Body of pancreas (tissue), 4 donors: Measurements from ENCODE around the gene MRM2. TPM values are rescaled to one million over a fixed set of nuclear protein-coding genes. Genes with fewer than 3 reads are reported as not detected.

Experiments used
- ATAC-seq: fragments of 150-250 bp; one replicate; pipeline ENCODE4 v1.9.1; 2016
- DNase-seq, 4 donors: peaks; one replicate each; pipeline ENCODE4 v3.0.0-alpha.2; 2019
- H3K27ac ChIP-seq, 4 donors: fragments of 200-600 bp; sonication (generic); 1 replicate in 3 of 4; 2 replicates in 1 of 4; pipeline versions ENCODE4 v1.5.1 to v1.6.1; 2016 to 2019; ENCODE audit warnings: mild to moderate bottlenecking in 1 of 4, mixed read lengths in 1 of 4, moderate library complexity in 1 of 4
- H3K27me3 ChIP-seq, 2 donors: fragments of 200-600 bp; sonication (generic); one replicate each; pipeline ENCODE4 v1.6.0; 2016; ENCODE audit warnings: mild to moderate bottlenecking in 1 of 2
- H3K36me3 ChIP-seq, 2 donors: fragments of 200-600 bp; sonication (generic); replicated peaks in 1 of 2; 2 replicates each; pipeline ENCODE4 v1.5.1; 2016; ENCODE audit warnings: low read depth in 2 of 2; ENCODE audit not compliant: insufficient read depth in 1 of 2
- H3K4me1 ChIP-seq: fragments of 200-600 bp; sonication (generic); one replicate; pipeline ENCODE4 v1.6.0; 2016
- H3K4me3 ChIP-seq, 2 donors: fragments of 200-600 bp; sonication (generic); 1 replicate in 1 of 2; 2 replicates in 1 of 2; pipeline ENCODE4 v1.5.1; 2016 to 2019
- H3K9me3 ChIP-seq, 3 donors: fragments of 200-600 bp; sonication (generic); 1 replicate in 2 of 3; 2 replicates in 1 of 3; pipeline ENCODE4 v1.5.1; 2016
- POLR2A ChIP-seq, 3 donors: fragments of 450-650 bp; IDR thresholded peaks; one replicate each; pipeline ENCODE4 v1.6.1; 2016; ENCODE audit warnings: antibody characterized with exemption in 3 of 3, mild to moderate bottlenecking in 2 of 3
- WGBS, 2 donors: methylation state at CpG; one replicate each; pipeline ENCODE4 v1.1.5; 2017; 5-methylcytosine and 5-hydroxymethylcytosine counted together
- intact Hi-C: fragments of 100-400 bp; cut with DNase I; formaldehyde crosslinking; loops from one replicate; pipeline ENCODE4 v1.15.1; 2023
- total RNA-seq, 2 donors: library from RNA; depleted of rRNA; stranded (reverse); fragments of >200 nt; gene quantifications; one replicate each; pipeline ENCODE4 v1.1.0, GENCODE V29; 2016
- TF ChIP-seq, protein P1 (sequence below), 7 experiments: fragments of 450-650 bp in 4 of 7; fragments of 200-600 bp in 3 of 7; sonication (generic) in 3 of 7; IDR thresholded peaks; one replicate each; pipeline ENCODE4 v1.5.1; 2016 to 2019; ENCODE audit warnings: antibody characterized with exemption in 7 of 7

The MRM2 gene
- total RNA-seq, 2 donors from 2014 or later = 7.6 to 8.8 TPM

DNA sequence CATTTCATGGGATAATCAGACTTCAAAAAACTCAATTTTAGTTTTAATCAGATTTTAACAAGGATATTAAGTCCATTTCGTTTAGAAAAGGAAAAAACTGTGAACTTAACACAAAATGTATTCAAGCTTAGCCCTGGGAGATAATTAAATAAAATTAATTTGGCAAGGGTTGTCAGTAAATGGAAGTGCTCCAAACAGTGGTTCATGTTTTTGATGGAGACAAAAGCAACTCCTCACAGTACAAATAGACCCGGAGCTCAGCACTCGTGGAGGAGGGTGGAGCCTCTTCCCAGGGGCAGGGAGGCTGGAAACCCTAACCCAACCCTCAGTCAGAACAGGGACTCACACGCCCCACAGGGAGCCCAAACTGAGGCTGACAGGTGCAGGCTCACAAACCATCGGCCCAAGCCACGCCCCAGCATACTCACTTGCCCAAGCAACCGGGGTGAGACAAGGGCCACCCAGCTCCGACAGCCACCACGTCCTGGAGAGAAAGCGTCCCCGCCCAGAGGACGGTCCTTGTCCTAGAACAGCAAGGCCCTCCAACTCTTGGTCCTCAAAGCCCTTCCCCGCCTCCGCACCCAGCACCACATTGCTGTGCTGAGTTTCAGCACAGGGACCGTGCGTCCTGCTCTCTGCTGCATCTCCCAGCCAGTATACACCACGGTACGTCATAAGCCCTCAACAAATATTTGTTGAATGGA is 49.0 kb downstream of the MRM2 start:
- intact Hi-C loops = no loop called here
- TF ChIP-seq POLR2A (IDR thresholded peaks at IDR 0.05) = no peak
- TF ChIP-seq, protein P1, sequence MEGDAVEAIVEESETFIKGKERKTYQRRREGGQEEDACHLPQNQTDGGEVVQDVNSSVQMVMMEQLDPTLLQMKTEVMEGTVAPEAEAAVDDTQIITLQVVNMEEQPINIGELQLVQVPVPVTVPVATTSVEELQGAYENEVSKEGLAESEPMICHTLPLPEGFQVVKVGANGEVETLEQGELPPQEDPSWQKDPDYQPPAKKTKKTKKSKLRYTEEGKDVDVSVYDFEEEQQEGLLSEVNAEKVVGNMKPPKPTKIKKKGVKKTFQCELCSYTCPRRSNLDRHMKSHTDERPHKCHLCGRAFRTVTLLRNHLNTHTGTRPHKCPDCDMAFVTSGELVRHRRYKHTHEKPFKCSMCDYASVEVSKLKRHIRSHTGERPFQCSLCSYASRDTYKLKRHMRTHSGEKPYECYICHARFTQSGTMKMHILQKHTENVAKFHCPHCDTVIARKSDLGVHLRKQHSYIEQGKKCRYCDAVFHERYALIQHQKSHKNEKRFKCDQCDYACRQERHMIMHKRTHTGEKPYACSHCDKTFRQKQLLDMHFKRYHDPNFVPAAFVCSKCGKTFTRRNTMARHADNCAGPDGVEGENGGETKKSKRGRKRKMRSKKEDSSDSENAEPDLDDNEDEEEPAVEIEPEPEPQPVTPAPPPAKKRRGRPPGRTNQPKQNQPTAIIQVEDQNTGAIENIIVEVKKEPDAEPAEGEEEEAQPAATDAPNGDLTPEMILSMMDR (IDR thresholded peaks at IDR 0.05) = no peak
- H3K9me3 ChIP-seq = no peaks in the 10 kb centered on the region
- WGBS, 2 donors = 82 to 89% methylated on average over 14 to 18 of the region's 18 CpGs
- no peak for DNase-seq
- no peak for ATAC-seq
- H3K4me3 ChIP-seq = no peak overlapping the region
- no peak overlapping the region for H3K27ac ChIP-seq
- no peaks in the 10 kb centered on the region for H3K27me3 ChIP-seq
- H3K36me3 ChIP-seq = no peaks in the 10 kb centered on the region
- H3K4me1 ChIP-seq = no peaks in the 10 kb centered on the region

DNA sequence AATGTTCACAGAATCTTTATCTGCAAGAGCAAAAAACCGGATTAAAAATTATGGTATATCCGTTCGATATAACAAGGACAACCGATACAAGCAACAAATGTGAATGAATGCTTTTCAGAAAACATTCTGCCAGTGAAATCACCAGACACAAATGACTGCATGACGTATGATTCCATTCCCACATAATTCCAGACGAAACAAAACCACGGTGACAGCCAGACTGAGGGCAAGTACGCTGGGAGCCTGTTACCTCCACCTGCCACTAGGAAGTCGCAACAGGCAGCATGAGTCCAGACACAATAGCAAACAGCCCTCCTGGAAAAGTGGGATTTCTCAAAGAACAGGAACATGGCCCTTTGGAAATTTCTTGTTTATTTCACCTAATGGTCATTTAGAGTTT is 51.0 kb downstream of the MRM2 start:
- ATAC-seq (no peak), DNase-seq (no peak)
- no peaks in the 10 kb centered on the region for H3K9me3 ChIP-seq
- no peak overlapping the region for H3K4me3 ChIP-seq
- WGBS, 2 donors = 92 to 94% methylated on average over 9 of the region's 9 CpGs
- no peaks in the 10 kb centered on the region for H3K4me1 ChIP-seq
- intact Hi-C loops = no loop called here
- no peaks in the 10 kb centered on the region for H3K36me3 ChIP-seq
- TF ChIP-seq, protein P1 (IDR thresholded peaks at IDR 0.05) = no peak
- no peak for TF ChIP-seq POLR2A (IDR thresholded peaks at IDR 0.05)
- H3K27ac ChIP-seq = no peak overlapping the region
- no peaks in the 10 kb centered on the region for H3K27me3 ChIP-seq

DNA sequence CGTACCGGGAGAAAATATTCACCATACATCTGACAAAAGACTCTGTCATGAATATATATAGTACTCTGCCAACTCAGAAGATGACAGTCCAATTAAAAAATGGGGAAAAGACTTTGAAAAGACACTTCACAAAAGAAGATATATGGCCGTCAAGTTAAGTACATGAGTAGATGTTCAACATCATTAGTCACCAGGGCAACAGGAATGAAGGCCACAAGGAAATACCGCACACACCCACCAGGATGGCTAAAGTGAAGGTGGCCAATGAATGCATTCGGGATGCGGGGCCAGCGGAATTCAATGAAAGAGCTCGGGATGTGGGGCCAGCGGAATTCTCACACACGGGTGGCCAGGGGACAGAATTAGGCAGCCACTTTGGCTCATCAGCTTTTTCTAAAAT is 51.5 kb downstream of the MRM2 start:
- TF ChIP-seq POLR2A (IDR thresholded peaks at IDR 0.05) = no peak
- TF ChIP-seq, protein P1 (IDR thresholded peaks at IDR 0.05) = no peak
- H3K9me3 ChIP-seq = no peaks in the 10 kb centered on the region
- 90 to 91% methylated on average over 10 of the region's 10 CpGs for WGBS, 2 donors
- no peaks in the 10 kb centered on the region for H3K36me3 ChIP-seq
- intact Hi-C loops = no loop called here
- no peaks in the 10 kb centered on the region for H3K27me3 ChIP-seq
- no peaks in the 10 kb centered on the region for H3K4me1 ChIP-seq
- no peak overlapping the region for H3K27ac ChIP-seq
- DNase-seq = no peak
- ATAC-seq = no peak
- no peak overlapping the region for H3K4me3 ChIP-seq

DNA sequence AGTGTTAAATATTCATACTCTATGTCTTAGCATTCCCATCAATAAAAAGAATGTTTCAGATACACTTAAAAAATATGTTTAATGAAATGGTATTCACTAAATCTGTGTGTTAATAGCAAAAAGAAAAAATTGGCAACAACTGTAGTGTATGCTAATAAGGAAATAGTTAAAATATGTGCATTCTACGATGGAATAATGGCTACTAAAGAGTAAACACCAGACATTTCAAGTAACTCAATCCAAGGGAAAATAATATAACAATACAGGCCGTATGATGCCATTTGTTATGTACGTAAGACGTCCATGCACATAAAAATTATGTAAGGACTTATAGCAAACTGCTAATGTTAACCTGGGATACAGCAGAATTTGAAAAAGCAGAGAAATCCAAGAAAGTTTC is 55.8 kb downstream of the MRM2 start:
- DNase-seq = no peak
- no peak for TF ChIP-seq POLR2A (IDR thresholded peaks at IDR 0.05)
- TF ChIP-seq, protein P1 (IDR thresholded peaks at IDR 0.05) = no peak
- H3K27me3 ChIP-seq = no peaks in the 10 kb centered on the region
- no peak for ATAC-seq
- no peaks in the 10 kb centered on the region for H3K4me1 ChIP-seq
- intact Hi-C loops = no loop called here
- H3K27ac ChIP-seq = no peak overlapping the region
- H3K4me3 ChIP-seq = no peak overlapping the region
- no peaks in the 10 kb centered on the region for H3K9me3 ChIP-seq
- 81 to 83% methylated on average over 4 of the region's 4 CpGs for WGBS, 2 donors
- H3K36me3 ChIP-seq = no peaks in the 10 kb centered on the region

DNA sequence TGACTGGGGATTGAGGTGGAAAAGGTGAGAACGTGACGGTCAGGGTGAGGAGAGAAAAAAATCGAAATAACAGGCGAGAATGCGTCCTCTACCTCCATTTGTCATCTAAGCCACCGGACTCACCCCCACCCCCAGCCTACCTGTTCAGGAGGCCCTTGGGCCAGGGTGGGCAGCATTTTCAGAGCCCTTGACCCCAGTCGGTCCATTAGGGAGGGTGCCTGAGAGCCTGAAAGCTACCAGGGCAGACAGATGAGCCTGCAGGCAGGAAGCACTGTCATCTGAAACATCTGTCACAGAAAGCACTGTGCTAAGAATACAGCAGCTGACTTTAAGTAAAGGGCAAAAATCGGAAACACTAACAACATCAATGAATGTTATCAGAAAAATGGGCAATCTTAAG is 56.3 kb downstream of the MRM2 start:
- H3K27me3 ChIP-seq = no peaks in the 10 kb centered on the region
- H3K4me3 ChIP-seq = no peak overlapping the region
- DNase-seq = no peak
- no peak for ATAC-seq
- WGBS, 2 donors = 87 to 93% methylated on average over 8 of the region's 8 CpGs
- H3K9me3 ChIP-seq = no peaks in the 10 kb centered on the region
- H3K36me3 ChIP-seq = no peaks in the 10 kb centered on the region
- no peaks in the 10 kb centered on the region for H3K4me1 ChIP-seq
- TF ChIP-seq POLR2A (IDR thresholded peaks at IDR 0.05) = no peak
- TF ChIP-seq, protein P1 (IDR thresholded peaks at IDR 0.05) = no peak
- no peak overlapping the region for H3K27ac ChIP-seq
- intact Hi-C loops = no loop called here
